Brain microvascular endothelial cell (primary cell): Measurements from ENCODE around the gene SCGB1A1.

Source experiments
- DNase-seq: peaks from one replicate; pipeline ENCODE4 v3.0.0-alpha.2; 2020
- H3K27ac ChIP-seq: fragments of 250-450 bp; sonication (Bioruptor Pico); 2 replicates; pipeline ENCODE4 v1.5.1; 2020; ENCODE audit warnings: mild to moderate bottlenecking, moderate library complexity
- H3K27me3 ChIP-seq: fragments of 250-450 bp; sonication (Bioruptor Pico); replicated peaks from 2 replicates; pipeline ENCODE4 v1.5.1; 2020; ENCODE audit warnings: mild to moderate bottlenecking
- H3K36me3 ChIP-seq: fragments of 250-450 bp; sonication (Bioruptor Pico); replicated peaks from 2 replicates; pipeline ENCODE4 v1.5.1; 2020; ENCODE audit warnings: mild to moderate bottlenecking
- H3K4me3 ChIP-seq: 2 replicates; pipeline ENCODE4 v1.5.1; 2011; ENCODE audit warnings: low read depth, mild to moderate bottlenecking, control low read depth, low read length, moderate library complexity
- in situ Hi-C: cut with HindIII; loops from 2 replicates; pipeline ENCODE4 v1.10.0; 2017; ENCODE audit warnings: low sequenced_read_pairs, low pct_ligation_motif_present
- TF ChIP-seq, protein P1 (sequence below): IDR thresholded peaks from 2 replicates; pipeline ENCODE4 v1.5.1; 2011; ENCODE audit warnings: low read depth, mild to moderate bottlenecking, moderate library complexity, low read length, control low read depth, inconsistent platforms; ENCODE audit errors: missing control alignments

Gene SCGB1A1

DNA sequence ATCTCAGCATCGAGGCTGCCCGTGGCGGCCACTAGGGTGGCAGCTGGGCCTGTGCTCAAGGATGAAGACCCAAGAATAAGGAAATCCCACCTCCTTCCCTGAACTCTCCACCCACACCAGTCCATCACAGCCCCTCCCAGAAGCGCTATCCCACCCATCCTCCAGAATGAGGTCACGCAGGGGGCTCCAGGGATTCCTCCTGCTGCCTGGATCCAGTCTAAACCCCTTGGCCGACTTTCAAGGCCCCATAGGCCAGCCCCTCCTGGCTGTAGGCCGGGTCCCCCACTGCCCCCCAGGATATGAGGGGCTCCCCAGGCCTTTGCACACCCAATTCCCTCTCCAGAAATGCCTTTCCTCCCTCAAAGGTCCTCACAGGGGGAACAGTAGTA lies 19.0 kb upstream of the SCGB1A1 start:
- H3K27ac ChIP-seq, result no peak overlapping the region
- TF ChIP-seq, protein P1, sequence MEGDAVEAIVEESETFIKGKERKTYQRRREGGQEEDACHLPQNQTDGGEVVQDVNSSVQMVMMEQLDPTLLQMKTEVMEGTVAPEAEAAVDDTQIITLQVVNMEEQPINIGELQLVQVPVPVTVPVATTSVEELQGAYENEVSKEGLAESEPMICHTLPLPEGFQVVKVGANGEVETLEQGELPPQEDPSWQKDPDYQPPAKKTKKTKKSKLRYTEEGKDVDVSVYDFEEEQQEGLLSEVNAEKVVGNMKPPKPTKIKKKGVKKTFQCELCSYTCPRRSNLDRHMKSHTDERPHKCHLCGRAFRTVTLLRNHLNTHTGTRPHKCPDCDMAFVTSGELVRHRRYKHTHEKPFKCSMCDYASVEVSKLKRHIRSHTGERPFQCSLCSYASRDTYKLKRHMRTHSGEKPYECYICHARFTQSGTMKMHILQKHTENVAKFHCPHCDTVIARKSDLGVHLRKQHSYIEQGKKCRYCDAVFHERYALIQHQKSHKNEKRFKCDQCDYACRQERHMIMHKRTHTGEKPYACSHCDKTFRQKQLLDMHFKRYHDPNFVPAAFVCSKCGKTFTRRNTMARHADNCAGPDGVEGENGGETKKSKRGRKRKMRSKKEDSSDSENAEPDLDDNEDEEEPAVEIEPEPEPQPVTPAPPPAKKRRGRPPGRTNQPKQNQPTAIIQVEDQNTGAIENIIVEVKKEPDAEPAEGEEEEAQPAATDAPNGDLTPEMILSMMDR, result no peak
- no peak overlapping the region for H3K4me3 ChIP-seq
- H3K36me3 ChIP-seq, result no peaks in the 10 kb centered on the region
- no peaks in the 10 kb centered on the region for H3K27me3 ChIP-seq
- DNase-seq, result no peak
- in situ Hi-C loops, result loop anchor here (25.0 kb wide), 1 partner anchor 162 kb away; the partner anchor contains the start of gene EEF1G

GRCh38 chr11:62400281-62400680 lies 18.6 kb upstream of the SCGB1A1 start:
- DNase-seq, result no peak
- Histone ChIP-seq H3K4me3 (no peak overlapping the region), H3K27me3 (no peaks in the 10 kb centered on the region), H3K27ac (no peak overlapping the region), H3K36me3 (no peaks in the 10 kb centered on the region)
- TF ChIP-seq, protein P1, result no peak
- in situ Hi-C loops, result no loop called here

DNA sequence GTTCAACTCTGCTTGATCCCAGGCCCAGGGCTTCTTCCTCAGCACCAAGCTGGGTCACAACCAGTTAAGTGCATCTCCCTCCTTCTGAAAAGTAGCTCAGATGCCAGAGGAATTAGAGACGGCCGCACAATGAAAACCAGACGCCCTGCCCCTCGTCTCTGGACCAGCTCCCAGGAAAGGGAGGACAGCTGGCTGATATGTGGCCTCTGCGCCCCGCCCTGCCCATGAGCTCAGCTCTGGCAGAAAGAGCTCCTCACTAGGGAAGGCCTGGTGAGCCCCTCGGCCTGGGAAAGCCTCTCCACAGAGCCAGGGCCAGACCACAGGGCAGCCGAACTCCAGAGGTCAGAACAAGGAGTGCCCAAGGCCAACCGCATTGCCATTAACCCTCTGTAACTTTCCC lies 18.1 kb upstream of the SCGB1A1 start:
- peak; percentile 29 for DNase-seq
- H3K4me3 ChIP-seq, result no peak overlapping the region
- TF ChIP-seq, protein P1, result no peak
- no peaks in the 10 kb centered on the region for H3K27me3 ChIP-seq
- H3K36me3 ChIP-seq, result no peaks in the 10 kb centered on the region
- in situ Hi-C loops, result no loop called here
- no peak overlapping the region for H3K27ac ChIP-seq

DNA sequence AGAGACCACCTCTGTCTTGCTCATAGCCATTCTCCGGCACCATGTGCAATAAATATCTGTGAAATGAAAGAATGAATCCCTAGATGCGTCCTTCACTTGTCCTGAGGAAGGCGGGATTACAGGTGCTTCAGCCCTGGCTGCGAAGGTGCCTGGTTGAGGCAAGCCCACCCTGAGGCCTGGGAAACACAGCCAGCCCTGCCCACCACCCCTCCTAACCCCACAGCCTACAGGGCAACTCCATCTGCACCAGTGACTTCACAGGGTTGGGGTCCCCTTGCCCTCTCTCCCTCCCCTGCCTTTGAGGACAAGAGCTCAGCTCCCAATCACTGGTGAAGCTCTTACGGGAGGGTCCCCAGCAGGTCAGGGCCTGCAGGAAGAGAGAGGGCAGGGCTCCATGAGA lies 17.5 kb upstream of the SCGB1A1 start:
- no peaks in the 10 kb centered on the region for H3K36me3 ChIP-seq
- TF ChIP-seq, protein P1, result no peak
- H3K27ac ChIP-seq, result no peak overlapping the region
- H3K4me3 ChIP-seq, result no peak overlapping the region
- DNase-seq, result no peak
- H3K27me3 ChIP-seq, result no peaks in the 10 kb centered on the region
- in situ Hi-C loops, result no loop called here

DNA sequence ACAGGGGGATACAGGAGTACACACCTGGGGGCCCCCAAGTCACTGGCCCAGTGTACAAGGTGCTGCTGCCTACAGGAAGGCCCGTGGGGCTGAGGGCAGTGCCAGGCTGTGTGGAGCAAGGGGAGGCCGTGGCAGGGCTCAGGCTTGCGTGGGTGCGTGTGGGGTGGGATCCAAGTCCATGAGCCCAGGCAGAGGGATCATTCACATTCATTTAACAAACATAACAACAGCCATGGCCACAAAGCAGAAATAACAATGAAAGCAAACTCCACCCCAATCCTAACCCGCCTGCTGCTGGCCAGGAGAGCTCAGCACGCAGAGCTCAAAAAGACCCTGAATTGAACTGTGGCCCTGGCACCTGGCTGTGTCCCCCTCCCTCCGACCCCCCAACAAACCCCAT lies 17.0 kb upstream of the SCGB1A1 start:
- Histone ChIP-seq H3K27ac (no peak overlapping the region), H3K4me3 (no peak overlapping the region), H3K36me3 (no peaks in the 10 kb centered on the region), H3K27me3 (no peaks in the 10 kb centered on the region)
- TF ChIP-seq, protein P1, result no peak
- DNase-seq, result no peak
- in situ Hi-C loops, result no loop called here

GRCh38 chr11:62402226-62402959 lies 16.4 kb upstream of the SCGB1A1 start:
- in situ Hi-C loops, result no loop called here
- Histone ChIP-seq H3K4me3 (no peak overlapping the region), H3K27me3 (no peaks in the 10 kb centered on the region), H3K36me3 (no peaks in the 10 kb centered on the region), H3K27ac (no peak overlapping the region)
- TF ChIP-seq, protein P1, result no peak
- DNase-seq, result no peak
